HG03135 (cell line): Measurements from ENCODE around the gene TRMO.

Experiments
- ATAC-seq: cut with Tn5 transposase; IDR thresholded peaks from one replicate; pipeline ENCODE4 v1.9.1; 2021; ENCODE audit warnings: mild to moderate bottlenecking, moderate library complexity; ENCODE audit not compliant: unreplicated experiment

TRMO gene

GRCh38 chr9:97906236-97906831, 16.0 kb downstream of the TRMO start:
- no peak for ATAC-seq

GRCh38 chr9:97905228-97905627, 17.1 kb downstream of the TRMO start:
- ATAC-seq, result no peak

GRCh38 chr9:97904725-97905124, 17.6 kb downstream of the TRMO start:
- ATAC-seq, result no peak

- ATAC-seq, result no peak
Observed at GRCh38 chr9:97903177-97903576, 19.1 kb downstream of the TRMO start.

- ATAC-seq, result no peak
Observed at GRCh38 chr9:97900738-97901565, 21.3 kb downstream of the TRMO start.

- no peak for ATAC-seq
Observed at GRCh38 chr9:97900103-97900737, 22.1 kb downstream of the TRMO start.

- no peak for ATAC-seq
Observed at GRCh38 chr9:97895695-97896332, 26.5 kb downstream of the TRMO start.

GRCh38 chr9:97895211-97895610, 27.1 kb downstream of the TRMO start:
- ATAC-seq, result no peak

GRCh38 chr9:97892421-97892820, 29.9 kb downstream of the TRMO start:
- ATAC-seq, result no peak

- ATAC-seq, result no peak
Observed at GRCh38 chr9:97891736-97892135, 30.6 kb downstream of the TRMO start.

GRCh38 chr9:97889941-97890887, 32.1 kb downstream of the TRMO start:
- ATAC-seq, result no peak

- ATAC-seq, result no peak
Observed at GRCh38 chr9:97880336-97880735, 42.0 kb downstream of the TRMO start.

GRCh38 chr9:97876061-97876460, 46.2 kb downstream of the TRMO start:
- no peak for ATAC-seq

- ATAC-seq, result no peak
Observed at GRCh38 chr9:97875111-97875510, 47.2 kb downstream of the TRMO start.

- no peak for ATAC-seq
Observed at GRCh38 chr9:97874624-97875023, 47.7 kb downstream of the TRMO start.

GRCh38 chr9:97873882-97874281, 48.4 kb downstream of the TRMO start:
- ATAC-seq, result no peak

GRCh38 chr9:97873425-97873824, 48.9 kb downstream of the TRMO start:
- ATAC-seq, result no peak

- no peak for ATAC-seq
Observed at GRCh38 chr9:97868859-97869258, 53.4 kb downstream of the TRMO start.

- peak; percentile 59 for ATAC-seq
Observed at GRCh38 chr9:97866848-97867247, 55.5 kb downstream of the TRMO start.

GRCh38 chr9:97866300-97866699, 56.0 kb downstream of the TRMO start:
- no peak for ATAC-seq
